ENCODE results near the gene NELL2. TPM values are rescaled to one million over a fixed set of nuclear protein-coding genes. Genes with fewer than 3 reads are reported as not detected.
"Not testable (repeated sequence)": the region's sequence is repeated elsewhere in the genome, so short reads cannot be mapped to it uniquely, and the experiment has no call there.

The NELL2 gene
- total RNA-seq, 6 donors from 2014 or later = 1.1 to 19.3 (median 4.2) TPM

DNA sequence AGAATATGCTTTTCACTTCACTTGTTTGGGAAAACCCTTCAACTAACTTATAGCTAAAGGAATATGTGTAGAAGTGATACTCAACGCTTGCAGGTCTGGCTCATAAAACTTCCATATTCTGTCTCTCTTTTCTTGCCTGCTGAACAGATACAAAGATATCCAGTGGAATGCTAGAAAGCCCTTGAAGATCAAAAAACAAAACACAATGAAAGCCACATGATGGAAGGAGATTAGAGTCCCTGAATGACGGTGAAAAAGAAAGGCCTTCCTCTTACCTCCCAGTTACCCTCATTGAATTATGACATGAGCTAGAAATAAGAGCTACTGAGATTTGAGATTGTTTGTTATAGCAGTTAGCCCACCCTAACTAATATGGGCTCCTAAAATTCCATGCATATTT is 28.2 kb upstream of the NELL2 start:
- Histone ChIP-seq H3K36me3 (no peaks in the 10 kb centered on the region), H3K27me3 (no peaks in the 10 kb centered on the region), H3K4me3 (no peak overlapping the region), H3K4me1 (no peaks in the 10 kb centered on the region), H3K9me3 (no peaks in the 10 kb centered on the region), H3K27ac (no peak overlapping the region)
- no peak for ATAC-seq (ENCODE audit: low FRiP score in 2 of 2)
- WGBS, 2 donors = 70 to 88% methylated on average over 2 of the region's 2 CpGs
- no peak for DNase-seq
- TF ChIP-seq POLR2AphosphoS5 (IDR thresholded peaks at IDR 0.05) (no peak), EP300 (IDR thresholded peaks at IDR 0.05) (no peak), POLR2A (IDR thresholded peaks at IDR 0.05) (no peak)
- TF ChIP-seq, protein P1, sequence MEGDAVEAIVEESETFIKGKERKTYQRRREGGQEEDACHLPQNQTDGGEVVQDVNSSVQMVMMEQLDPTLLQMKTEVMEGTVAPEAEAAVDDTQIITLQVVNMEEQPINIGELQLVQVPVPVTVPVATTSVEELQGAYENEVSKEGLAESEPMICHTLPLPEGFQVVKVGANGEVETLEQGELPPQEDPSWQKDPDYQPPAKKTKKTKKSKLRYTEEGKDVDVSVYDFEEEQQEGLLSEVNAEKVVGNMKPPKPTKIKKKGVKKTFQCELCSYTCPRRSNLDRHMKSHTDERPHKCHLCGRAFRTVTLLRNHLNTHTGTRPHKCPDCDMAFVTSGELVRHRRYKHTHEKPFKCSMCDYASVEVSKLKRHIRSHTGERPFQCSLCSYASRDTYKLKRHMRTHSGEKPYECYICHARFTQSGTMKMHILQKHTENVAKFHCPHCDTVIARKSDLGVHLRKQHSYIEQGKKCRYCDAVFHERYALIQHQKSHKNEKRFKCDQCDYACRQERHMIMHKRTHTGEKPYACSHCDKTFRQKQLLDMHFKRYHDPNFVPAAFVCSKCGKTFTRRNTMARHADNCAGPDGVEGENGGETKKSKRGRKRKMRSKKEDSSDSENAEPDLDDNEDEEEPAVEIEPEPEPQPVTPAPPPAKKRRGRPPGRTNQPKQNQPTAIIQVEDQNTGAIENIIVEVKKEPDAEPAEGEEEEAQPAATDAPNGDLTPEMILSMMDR (IDR thresholded peaks at IDR 0.05) = no peak

DNA sequence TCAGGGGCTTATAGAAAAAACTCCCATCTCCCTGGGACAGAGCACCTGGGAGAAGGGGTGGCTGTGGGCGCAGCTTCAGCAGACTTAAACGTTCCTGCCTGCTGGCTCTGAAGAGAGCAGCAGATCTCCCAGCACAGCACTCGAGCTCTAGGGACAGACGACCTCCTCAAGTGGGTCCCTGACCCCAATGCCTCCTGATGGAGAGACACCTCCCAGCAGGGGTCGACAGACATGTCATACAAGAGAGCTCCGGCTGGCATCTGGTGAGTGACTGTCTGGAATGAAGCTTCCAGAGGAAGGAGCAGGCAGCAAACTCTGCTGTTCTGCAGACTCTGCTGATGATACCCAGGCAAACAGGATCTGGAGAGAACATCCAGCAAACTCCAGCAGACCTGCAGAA is 22.0 kb upstream of the NELL2 start:
- ATAC-seq (ENCODE audit: low FRiP score in 2 of 2); H3K27me3 ChIP-seq; H3K36me3 ChIP-seq; H3K9me3 ChIP-seq; H3K4me1 ChIP-seq; H3K27ac ChIP-seq; H3K4me3 ChIP-seq; DNase-seq: not testable (repeated sequence)
- WGBS, 2 donors = 70 to 74% methylated on average over 3 to 6 of the region's 6 CpGs

DNA sequence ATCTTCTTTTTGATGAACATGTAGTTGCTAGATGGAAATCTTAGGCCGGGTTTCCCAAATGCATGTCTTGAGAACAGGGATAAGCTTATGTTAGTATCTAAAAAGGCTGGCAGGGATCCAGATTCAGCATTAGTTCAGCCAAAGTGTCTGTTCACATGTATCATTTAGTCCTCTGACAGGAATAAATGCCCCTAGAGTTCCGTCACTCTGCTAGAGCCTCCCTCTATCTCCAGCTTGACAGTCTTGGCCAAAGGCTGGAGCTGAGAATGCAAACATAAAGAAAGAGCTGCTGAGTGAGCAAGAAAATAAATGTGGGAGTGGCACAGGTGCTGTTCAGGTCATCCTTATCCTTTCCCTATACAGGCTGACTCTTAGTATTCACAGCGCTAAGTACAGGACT is 13.8 kb upstream of the NELL2 start:
- Histone ChIP-seq H3K27ac (no peak overlapping the region), H3K27me3 (no peaks in the 10 kb centered on the region), H3K36me3 (no peaks in the 10 kb centered on the region), H3K9me3 (no peaks in the 10 kb centered on the region), H3K4me3 (no peak overlapping the region), H3K4me1 (no peaks in the 10 kb centered on the region)
- TF ChIP-seq POLR2AphosphoS5 (IDR thresholded peaks at IDR 0.05) = no peak
- TF ChIP-seq, protein P1 (IDR thresholded peaks at IDR 0.05) = no peak
- no peak for TF ChIP-seq POLR2A (IDR thresholded peaks at IDR 0.05)
- TF ChIP-seq EP300 (IDR thresholded peaks at IDR 0.05) = no peak
- WGBS, 2 donors = 91 to 92% methylated on average over 3 of the region's 3 CpGs
- DNase-seq = no peak
- ATAC-seq (ENCODE audit: low FRiP score in 2 of 2) = no peak

DNA sequence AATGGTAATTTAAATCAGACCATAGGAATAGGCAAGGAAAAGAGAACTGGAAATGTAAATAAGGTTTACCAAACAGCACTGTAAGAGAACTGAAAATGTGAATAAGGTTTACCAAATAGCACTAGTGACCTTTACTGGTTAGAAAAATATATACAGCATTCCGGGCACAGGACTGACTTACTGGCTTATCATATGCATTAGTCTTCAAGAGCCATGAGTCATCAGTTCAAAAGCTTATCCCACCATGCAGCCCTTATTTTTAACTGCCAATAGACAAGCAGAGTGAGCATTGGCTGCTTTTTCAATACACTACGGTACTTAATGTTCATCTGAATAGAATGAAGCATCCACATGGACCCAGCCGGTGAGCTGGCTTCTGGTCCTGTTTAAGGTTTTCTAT is 13.0 kb upstream of the NELL2 start:
- DNase-seq = no peak
- no peak for ATAC-seq (ENCODE audit: low FRiP score in 2 of 2)
- TF ChIP-seq POLR2A (IDR thresholded peaks at IDR 0.05) (no peak), EP300 (IDR thresholded peaks at IDR 0.05) (no peak), POLR2AphosphoS5 (IDR thresholded peaks at IDR 0.05) (no peak)
- TF ChIP-seq, protein P1 (IDR thresholded peaks at IDR 0.05) = no peak
- Histone ChIP-seq H3K27ac (no peak overlapping the region), H3K4me3 (no peak overlapping the region), H3K4me1 (no peaks in the 10 kb centered on the region), H3K9me3 (no peaks in the 10 kb centered on the region), H3K36me3 (no peaks in the 10 kb centered on the region), H3K27me3 (no peaks in the 10 kb centered on the region)
- WGBS, 2 donors = 81 to 91% methylated on average over 3 of the region's 3 CpGs

DNA sequence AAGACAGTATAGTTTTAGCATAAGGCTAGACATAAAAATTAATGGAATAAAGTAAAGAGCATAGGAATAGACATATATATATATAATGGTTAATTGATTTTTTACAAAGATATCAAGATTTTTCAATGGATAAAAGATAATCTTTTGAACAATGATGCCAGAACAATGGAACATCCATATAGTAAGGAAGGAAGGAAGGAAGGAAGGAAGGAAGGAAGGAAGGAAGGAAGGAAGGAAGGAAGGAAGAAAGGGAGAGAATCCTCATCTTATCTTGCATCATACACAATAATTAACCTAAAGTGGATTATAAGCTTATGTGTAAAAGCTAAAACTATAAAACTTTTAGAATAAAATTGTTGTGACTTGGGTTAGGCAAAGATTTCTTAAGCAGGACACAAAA is 9.8 kb upstream of the NELL2 start:
- DNase-seq = no peak

More for the DNA sequence above, 9.8 kb upstream of the NELL2 start:
- Histone ChIP-seq H3K27ac (no peak overlapping the region), H3K36me3 (no peaks in the 10 kb centered on the region), H3K27me3 (no peaks in the 10 kb centered on the region), H3K9me3 (peaks cover 0 to 5% (median 4%) of the 10 kb centered on the region in 4 donors), H3K4me1 (no peaks in the 10 kb centered on the region), H3K4me3 (no peak overlapping the region)
- ATAC-seq (ENCODE audit: low FRiP score in 2 of 2) = no peak
- TF ChIP-seq EP300 (IDR thresholded peaks at IDR 0.05) (no peak), POLR2A (IDR thresholded peaks at IDR 0.05) (no peak), POLR2AphosphoS5 (IDR thresholded peaks at IDR 0.05) (no peak)
- TF ChIP-seq, protein P1 (IDR thresholded peaks at IDR 0.05) = no peak

Measured in upper lobe of left lung (tissue), 6 donors.